H1 (cell line): ENCODE results near the gene BSG. TPM values are rescaled to one million over a fixed set of nuclear protein-coding genes. Genes with fewer than 3 reads are reported as not detected.

ENCODE experiments used
- polyA plus RNA-seq, 7 experiments: library from polyadenylated mRNA; depleted of rRNA in 3 of 7; stranded (reverse) in 5 of 7; unstranded in 2 of 7; fragments of >200 nt in 5 of 7; fragments of 200-250 nt in 2 of 7; gene quantifications; 1 replicate in 5 of 7; 2 replicates in 1 of 7; 4 replicates in 1 of 7; pipeline versions ENCODE4 v1.2.1 to v1.2.3, GENCODE V29; 2011 to 2013; ENCODE audit warnings: missing spikeins in 2 of 7, mixed read lengths in 2 of 7
- total RNA-seq: library from RNA; stranded (reverse); fragmentation: NEBNext Ultra II Directional; extraction: Animal tissue kit (Norgen Biotek cat#: 25700); gene quantifications from 2 replicates; pipeline ENCODE4 v1.2.1, GENCODE V29; 2021
- TF ChIP-seq, protein P1 (sequence below), 3 experiments: IDR thresholded peaks; 1 replicate in 2 of 3; 2 replicates in 1 of 3; pipeline versions ENCODE4 v1.5.1 to v1.6.1; 2011; ENCODE audit warnings: low read length in 3 of 3, mild to moderate bottlenecking in 3 of 3, inconsistent platforms in 2 of 3, low read depth in 1 of 3, moderate library complexity in 1 of 3; ENCODE audit not compliant: insufficient read depth in 1 of 3; ENCODE audit errors: control extremely low read depth in 1 of 3

Gene BSG
- total and polyA plus RNA-seq, 2 of the 8 experiments (the other 6 are each of a cell fraction or from before 2014, with no cell fraction given) = 726 to 1,055 TPM

DNA sequence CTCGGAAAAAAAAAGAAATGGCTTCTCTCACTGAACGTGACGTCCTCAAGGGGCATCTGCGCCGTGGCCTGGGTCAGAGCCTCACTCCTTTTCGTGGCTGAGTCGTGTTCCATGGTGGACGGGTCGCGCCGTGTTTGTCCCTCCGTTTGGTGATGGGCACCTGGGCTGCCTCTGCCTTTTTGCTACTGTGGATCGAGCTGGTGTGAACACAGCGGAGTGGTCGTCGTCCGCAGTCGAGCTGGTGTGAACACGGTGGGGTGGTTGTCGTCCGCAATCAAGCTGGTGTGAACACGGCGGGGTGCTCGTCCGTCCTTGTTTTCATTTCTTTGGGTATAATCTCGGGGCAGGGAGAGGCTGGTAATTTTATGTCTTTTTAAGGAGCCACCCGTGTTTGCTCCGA lies 28.9 kb downstream of the BSG start (continued):
- TF ChIP-seq, protein P1, sequence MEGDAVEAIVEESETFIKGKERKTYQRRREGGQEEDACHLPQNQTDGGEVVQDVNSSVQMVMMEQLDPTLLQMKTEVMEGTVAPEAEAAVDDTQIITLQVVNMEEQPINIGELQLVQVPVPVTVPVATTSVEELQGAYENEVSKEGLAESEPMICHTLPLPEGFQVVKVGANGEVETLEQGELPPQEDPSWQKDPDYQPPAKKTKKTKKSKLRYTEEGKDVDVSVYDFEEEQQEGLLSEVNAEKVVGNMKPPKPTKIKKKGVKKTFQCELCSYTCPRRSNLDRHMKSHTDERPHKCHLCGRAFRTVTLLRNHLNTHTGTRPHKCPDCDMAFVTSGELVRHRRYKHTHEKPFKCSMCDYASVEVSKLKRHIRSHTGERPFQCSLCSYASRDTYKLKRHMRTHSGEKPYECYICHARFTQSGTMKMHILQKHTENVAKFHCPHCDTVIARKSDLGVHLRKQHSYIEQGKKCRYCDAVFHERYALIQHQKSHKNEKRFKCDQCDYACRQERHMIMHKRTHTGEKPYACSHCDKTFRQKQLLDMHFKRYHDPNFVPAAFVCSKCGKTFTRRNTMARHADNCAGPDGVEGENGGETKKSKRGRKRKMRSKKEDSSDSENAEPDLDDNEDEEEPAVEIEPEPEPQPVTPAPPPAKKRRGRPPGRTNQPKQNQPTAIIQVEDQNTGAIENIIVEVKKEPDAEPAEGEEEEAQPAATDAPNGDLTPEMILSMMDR (IDR thresholded peaks at IDR 0.05; ENCODE audit: control extremely low read depth in 1 of 3, insufficient read depth in 1 of 3, low read depth in 1 of 3, low read length in 3 of 3) = no peak
